ENCODE results near the gene DCLK3. TPM values are rescaled to one million over a fixed set of nuclear protein-coding genes. Genes with fewer than 3 reads are reported as not detected.

DCLK3 gene
- total RNA-seq, 1 experiment from 2014 or later: 1.4 TPM

DNA sequence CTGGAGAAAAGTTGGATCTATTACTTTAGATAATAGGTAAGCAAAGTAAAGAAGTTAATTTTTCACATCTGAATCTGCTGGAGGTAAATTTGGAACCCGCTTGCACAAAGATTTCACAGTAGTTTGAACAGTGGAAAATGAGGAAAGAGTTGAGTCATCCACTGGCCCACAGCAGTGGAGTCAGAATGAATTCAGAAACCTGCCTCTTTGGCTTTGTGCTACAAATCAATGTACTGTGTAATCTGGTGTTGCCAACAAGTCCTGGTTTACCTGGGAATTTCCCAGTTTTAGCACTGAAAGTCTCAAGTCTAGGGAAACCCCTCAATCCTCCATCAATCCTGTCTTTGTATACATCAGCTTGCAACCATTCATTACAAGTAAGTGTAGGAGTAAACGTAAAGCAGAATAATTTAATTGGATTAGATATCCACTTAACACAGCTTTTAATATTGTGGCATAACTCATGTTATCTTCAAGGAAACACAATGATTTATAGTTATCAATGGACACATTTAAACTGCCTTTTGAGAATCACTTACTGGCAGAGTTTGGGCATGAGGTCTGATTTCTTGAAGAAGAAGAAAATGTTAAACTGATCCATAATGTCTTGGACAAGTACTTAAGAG is 100.6 kb downstream of the DCLK3 start:
- Mint-ChIP-seq H3K9me3 (no peaks in the 10 kb centered on the region; a peak in 2 of 5 replicates), H3K27me3 (ENCODE audit: low read depth) (no peaks in the 10 kb centered on the region), H3K36me3 (ENCODE audit: insufficient read depth in 1 of 3, low read depth in 3 of 3) (no peaks in the 10 kb centered on the region), H3K4me3 (no peak overlapping the region), H3K27ac (no peak overlapping the region), H3K4me1 (peaks cover 0 to 4% of the 10 kb centered on the region in 2 experiments; a peak in 1 of 4 replicates)
- Histone ChIP-seq H3K79me1 (ENCODE audit: insufficient read depth, low read depth, low read length, poor library complexity, severe bottlenecking) (no peaks in the 10 kb centered on the region), H2BK120ac (ENCODE audit: low read depth, low read length, poor library complexity, severe bottlenecking) (no peak overlapping the region), H4K8ac (replicated peaks; ENCODE audit: insufficient read length, low read depth, low read length) (no peak overlapping the region), H3K4ac (ENCODE audit: low read depth, low read length) (no peak overlapping the region), H2AFZ (ENCODE audit: low read length) (no peak overlapping the region), H3K4me2 (ENCODE audit: insufficient read depth, insufficient read length, low read length) (no peak overlapping the region), H2BK12ac (ENCODE audit: insufficient read length, low read depth, low read length) (no peak overlapping the region), H3T11ph (ENCODE audit: low read length) (no peak overlapping the region), H4K5ac (ENCODE audit: insufficient read length, low read depth, low read length) (no peak overlapping the region), H3K23me2 (ENCODE audit: insufficient read length, low read depth, low read length, poor library complexity, severe bottlenecking) (no peaks in the 10 kb centered on the region), H3K9me3 (ENCODE audit: control insufficient read depth, low read depth, low read length) (no peaks in the 10 kb centered on the region), H2BK20ac (ENCODE audit: low read depth, low read length, poor library complexity, severe bottlenecking) (no peak overlapping the region), H3K56ac (ENCODE audit: insufficient read length, low read depth, low read length) (no peak overlapping the region), H2AK5ac (ENCODE audit: insufficient read length, low read length) (no peak overlapping the region), H2BK15ac (ENCODE audit: low read depth, low read length) (no peak overlapping the region), H3K79me2 (ENCODE audit: insufficient read depth, low read length) (no peaks in the 10 kb centered on the region), H2BK5ac (ENCODE audit: insufficient read length, low read length) (no peak overlapping the region), H3K4me1 (ENCODE audit: insufficient read depth, low read length) (no peaks in the 10 kb centered on the region), H3K27ac (ENCODE audit: insufficient read length, low read depth, low read length) (no peak overlapping the region), H3K23ac (ENCODE audit: insufficient read length, low read depth, low read length) (no peak overlapping the region), H3K14ac (ENCODE audit: insufficient read depth, low read length) (no peak overlapping the region), H3K9ac (ENCODE audit: extremely low read depth, insufficient read length, low read length) (no peak overlapping the region), H4K91ac (ENCODE audit: insufficient read length, low read depth, low read length) (no peak overlapping the region), H3K18ac (ENCODE audit: insufficient read length, low read depth, low read length) (no peak overlapping the region), H3K27me3 (ENCODE audit: insufficient read depth, low read length) (no peaks in the 10 kb centered on the region), H4K20me1 (ENCODE audit: control insufficient read depth, insufficient read depth, insufficient read length) (no peaks in the 10 kb centered on the region)
- TF ChIP-seq, protein P1, sequence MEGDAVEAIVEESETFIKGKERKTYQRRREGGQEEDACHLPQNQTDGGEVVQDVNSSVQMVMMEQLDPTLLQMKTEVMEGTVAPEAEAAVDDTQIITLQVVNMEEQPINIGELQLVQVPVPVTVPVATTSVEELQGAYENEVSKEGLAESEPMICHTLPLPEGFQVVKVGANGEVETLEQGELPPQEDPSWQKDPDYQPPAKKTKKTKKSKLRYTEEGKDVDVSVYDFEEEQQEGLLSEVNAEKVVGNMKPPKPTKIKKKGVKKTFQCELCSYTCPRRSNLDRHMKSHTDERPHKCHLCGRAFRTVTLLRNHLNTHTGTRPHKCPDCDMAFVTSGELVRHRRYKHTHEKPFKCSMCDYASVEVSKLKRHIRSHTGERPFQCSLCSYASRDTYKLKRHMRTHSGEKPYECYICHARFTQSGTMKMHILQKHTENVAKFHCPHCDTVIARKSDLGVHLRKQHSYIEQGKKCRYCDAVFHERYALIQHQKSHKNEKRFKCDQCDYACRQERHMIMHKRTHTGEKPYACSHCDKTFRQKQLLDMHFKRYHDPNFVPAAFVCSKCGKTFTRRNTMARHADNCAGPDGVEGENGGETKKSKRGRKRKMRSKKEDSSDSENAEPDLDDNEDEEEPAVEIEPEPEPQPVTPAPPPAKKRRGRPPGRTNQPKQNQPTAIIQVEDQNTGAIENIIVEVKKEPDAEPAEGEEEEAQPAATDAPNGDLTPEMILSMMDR (conservative IDR thresholded peaks at IDR 0.05): no peak
- no peak for DNase-seq
- WGBS (ENCODE audit: extremely low coverage, insufficient read length, low lambda C conversion rate): no CpG with 5 or more reads among the region's 2 CpGs

All from H9 (cell line).